HL-60 (cell line): Measurements from ENCODE around the gene TAAR8.

ENCODE experiments used
- CTCF ChIP-seq: IDR thresholded peaks from one replicate; pipeline ENCODE4 v1.5.1; 2011; ENCODE audit warnings: low read length, control low read depth, inconsistent platforms; ENCODE audit not compliant: insufficient read depth
- POLR2AphosphoS5 ChIP-seq: IDR thresholded peaks from 2 replicates; pipeline ENCODE4 v1.6.1; 2012; ENCODE audit warnings: low read depth

GRCh38 chr6:132552372-132552771 is at the start of gene TAAR8:
- TF ChIP-seq CTCF, result no peak
- no peak for TF ChIP-seq POLR2AphosphoS5
